ENCODE data around the gene CCDC92. TPM values are rescaled to one million over a fixed set of nuclear protein-coding genes. Genes with fewer than 3 reads are reported as not detected.

CCDC92 gene
- total and polyA plus RNA-seq, 2 of the 8 experiments (the other 6 are each of a cell fraction or from before 2014, with no cell fraction given), result 0.43 to 0.51 TPM

DNA sequence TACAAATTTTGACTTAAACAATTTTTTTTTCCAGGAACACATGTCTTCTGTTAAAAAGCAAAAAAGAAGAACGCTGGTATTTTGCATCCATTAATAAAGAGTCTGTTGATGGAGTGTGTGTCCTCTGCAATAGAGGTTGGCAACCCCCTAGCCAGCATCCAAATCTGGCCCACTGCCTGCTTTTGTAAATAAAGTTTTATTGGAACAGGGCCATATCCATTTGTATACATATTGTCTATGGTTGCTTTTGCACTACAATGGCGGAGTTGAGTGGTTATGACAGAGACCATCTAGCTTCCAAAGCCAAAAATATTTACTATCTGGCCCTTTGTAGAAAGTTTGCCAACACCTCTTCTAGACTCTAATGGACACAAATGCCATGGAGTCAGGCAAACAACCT, 49.6 kb downstream of the CCDC92 start:
- H2BK5ac ChIP-seq (ENCODE audit: low read depth, low read length), result no peak overlapping the region
- H3K79me2 ChIP-seq (ENCODE audit: control insufficient read depth in 1 of 2, insufficient read depth in 2 of 2, low read length in 2 of 2), result no peaks in the 10 kb centered on the region
- no peaks in the 10 kb centered on the region for H3K36me3 ChIP-seq (ENCODE audit: control insufficient read depth in 2 of 4, insufficient read depth in 4 of 4, low read length in 3 of 4)
- DNase-seq (ENCODE audit: low read depth in 1 of 2, low spot score in 2 of 2) (no peak), FAIRE-seq (no peak)
- no peaks in the 10 kb centered on the region; the same call in 1 of the 2 replicates for H3K23me2 ChIP-seq (ENCODE audit: low read depth, low read length)
- no peak overlapping the region for H2BK12ac ChIP-seq (ENCODE audit: low read depth, low read length)
- CTCF ChIA-PET (ENCODE audit: partially characterized antibody), result interaction anchor here (1.0 to 1.4 kb wide), 4 partner anchors 8 to 109 kb away, joined by 3 to 5 read pairs (median 4); no protein-coding TSS in a partner anchor
- H3K23ac ChIP-seq (ENCODE audit: insufficient read length), result no peak overlapping the region
- TF ChIP-seq SUZ12 (IDR thresholded peaks at IDR 0.05; ENCODE audit: low read length) (no peak), GABPA (IDR thresholded peaks at IDR 0.05; ENCODE audit: borderline replicate concordance, insufficient read depth, low read length) (no peak), SIRT6 (IDR thresholded peaks at IDR 0.05; ENCODE audit: low read length) (no peak), HDAC6 (IDR thresholded peaks at IDR 0.05; ENCODE audit: low read depth, low read length) (no peak)
- no peak overlapping the region for H3K4me3 ChIP-seq (ENCODE audit: extremely low read depth in 1 of 4, insufficient read depth in 2 of 4, low read depth in 3 of 4, low read length in 4 of 4)
- no peak overlapping the region for H2BK15ac ChIP-seq (ENCODE audit: low read length)
- H3K9ac ChIP-seq (replicated peaks in 1 of 4; ENCODE audit: extremely low read depth in 1 of 4, low read depth in 3 of 4, low read length in 3 of 4), result no peak overlapping the region
- H3K27me3 ChIP-seq (replicated peaks in 1 of 4; ENCODE audit: control insufficient read depth in 3 of 4, extremely low read depth in 1 of 4, insufficient read depth in 3 of 4, low read length in 3 of 4), result no peaks in the 10 kb centered on the region; a peak in 1 of 7 replicates
- H2AFZ ChIP-seq (ENCODE audit: low read length), result no peak overlapping the region
- no peak overlapping the region for H3K4ac ChIP-seq (replicated peaks; ENCODE audit: insufficient read length, low read depth, low read length)
- H2BK20ac ChIP-seq (ENCODE audit: low read length), result no peak overlapping the region
- no peak overlapping the region for H3K18ac ChIP-seq (ENCODE audit: extremely low read depth, low read length)
- no peak overlapping the region for H3K27ac ChIP-seq (ENCODE audit: low read depth, low read length)
- no peaks in the 10 kb centered on the region for H3K79me1 ChIP-seq (ENCODE audit: low read depth, low read length)
- no peaks in the 10 kb centered on the region for H3K9me3 ChIP-seq (ENCODE audit: insufficient read depth in 2 of 2, low read depth in 1 of 2, low read length in 1 of 2)
- no peak overlapping the region for H4K5ac ChIP-seq (ENCODE audit: insufficient read length, low read depth, low read length)
- H4K20me1 ChIP-seq (replicated peaks in 1 of 2; ENCODE audit: control insufficient read depth in 1 of 2, insufficient read depth in 2 of 2, low read length in 2 of 2), result no peaks in the 10 kb centered on the region
- no peak overlapping the region for H3K56ac ChIP-seq (replicated peaks; ENCODE audit: insufficient read length, low read depth, low read length)
- WGBS, 2 experiments (ENCODE audit: extremely low coverage in 1 of 2, insufficient coverage in 1 of 2, insufficient read length in 1 of 2, insufficient replicate concordance in 2 of 2, low coverage in 1 of 2, low lambda C conversion rate in 2 of 2, missing lambda C conversion rate in 1 of 2), result 78% methylated on average over 2 of the region's 2 CpGs; no CpG with 5 or more reads in 1 of the 2 experiments
- H2BK120ac ChIP-seq (replicated peaks; ENCODE audit: low read depth, low read length), result no peak overlapping the region
- H3K4me1 ChIP-seq (replicated peaks in 1 of 4; ENCODE audit: control insufficient read depth in 3 of 4, insufficient read depth in 4 of 4, low read length in 3 of 4), result no peaks in the 10 kb centered on the region
- no peak overlapping the region for H3K4me2 ChIP-seq (ENCODE audit: insufficient read depth in 1 of 2, low read depth in 2 of 2, low read length in 2 of 2)
- no peak overlapping the region for H3K14ac ChIP-seq (ENCODE audit: insufficient read length)
- H2AK5ac ChIP-seq (ENCODE audit: low read depth, low read length), result no peak overlapping the region
- POLR2A ChIA-PET (ENCODE audit: partially characterized antibody), result no interaction called here
- H4K91ac ChIP-seq (replicated peaks; ENCODE audit: insufficient read length, low read length), result no peak overlapping the region
- no peak overlapping the region for H4K8ac ChIP-seq (ENCODE audit: extremely low read depth, insufficient read depth, low read length)
